HCT116 (cell line): Measurements from ENCODE around the gene CAPSL. TPM values are rescaled to one million over a fixed set of nuclear protein-coding genes. Genes with fewer than 3 reads are reported as not detected.

Source experiments
- ATAC-seq: fragments of 200-7000 bp; cut with Tn5 transposase; 2 replicates; pipeline ENCODE4 v1.9.1; 2020; ENCODE audit warnings: mild to moderate bottlenecking, moderate library complexity
- BruUV-seq: library from RNA; stranded (reverse); fragments of 400-500 nt; replicated peaks from 2 replicates; lab custom pipeline; 2021; lab: Mats Ljungman, UMichigan
- CTCF ChIA-PET: fragments of 300-600 bp; sonication (Branson Sonifier 250); formaldehyde crosslinking; loops from one replicate; lab custom pipeline; 2021; ENCODE audit warnings: antibody characterized with exemption; lab: Charles Lee
- POLR2A ChIA-PET: fragments of 300-600, 350-600 bp; sonication (Branson Sonifier 250); formaldehyde crosslinking; loops from one replicate; lab custom pipeline; 2021; ENCODE audit warnings: antibody characterized with exemption; lab: Charles Lee
- RAD21 ChIA-PET, 2 experiments: fragments of 300-600 bp; sonication (Branson Sonifier 250); formaldehyde crosslinking; loops; one replicate each; lab custom pipeline; 2023; ENCODE audit warnings: low total read pairs in 2 of 2; ENCODE audit not compliant: uncharacterized antibody in 2 of 2, unreplicated experiment in 2 of 2, low non-redundant PET in 1 of 2; lab: Charles Lee
- DNase-seq: peaks from one replicate; pipeline ENCODE4 v3.0.0-alpha.2; 2010; ENCODE audit warnings: low read depth, low spot score
- H2AFZ ChIP-seq: fragments of 200-600 bp; shearing (Covaris generic), sonication (generic); 2 replicates; pipeline ENCODE4 v1.6.1; 2017; ENCODE audit warnings: low read depth, mixed run types, mixed read lengths, antibody characterized with exemption, low read length; ENCODE audit not compliant: poor library complexity, severe bottlenecking
- H3K27ac ChIP-seq: 2 replicates; pipeline ENCODE4 v1.5.1; 2012; ENCODE audit warnings: low read depth, low read length
- H3K27me3 ChIP-seq: fragments of 200-600 bp; sonication (generic); 2 replicates; pipeline ENCODE4 v1.6.1; 2016; ENCODE audit warnings: mixed run types, low read length, mixed read lengths; ENCODE audit not compliant: insufficient read depth
- H3K36me3 ChIP-seq, 2 experiments: fragments of 200-500 bp in 1 of 2; fragments of 200-600 bp in 1 of 2; sonication (Bioruptor generic) in 1 of 2; sonication (generic) in 1 of 2; 2 replicates each; pipeline versions ENCODE4 v1.5.1 to v1.6.1; 2014 to 2016; ENCODE audit warnings: low read length in 2 of 2, inconsistent platforms in 1 of 2, mixed read lengths in 1 of 2, mixed run types in 1 of 2; ENCODE audit not compliant: insufficient read depth in 2 of 2, control insufficient read depth in 1 of 2
- H3K4me1 ChIP-seq, 2 experiments: fragments of 200-600 bp in 1 of 2; sonication (generic) in 1 of 2; 2 replicates each; pipeline versions ENCODE4 v1.5.1 to v1.6.1; 2012 to 2017; ENCODE audit warnings: low read length in 2 of 2, inconsistent platforms in 1 of 2, mild to moderate bottlenecking in 1 of 2, mixed read lengths in 1 of 2, mixed run types in 1 of 2, moderate library complexity in 1 of 2; ENCODE audit not compliant: insufficient read depth in 2 of 2, control insufficient read depth in 1 of 2
- H3K4me2 ChIP-seq: fragments of 200-600 bp; sonication (generic); 2 replicates; pipeline ENCODE4 v1.6.1; 2017; ENCODE audit warnings: mixed run types, low read length, mixed read lengths
- H3K4me3 ChIP-seq, 2 experiments: fragments of 200-600 bp in 1 of 2; sonication (generic) in 1 of 2; replicated peaks in 1 of 2; 2 replicates each; pipeline ENCODE4 v1.5.1; 2011 to 2016; ENCODE audit warnings: low read length in 2 of 2, control low read depth in 1 of 2, low read depth in 1 of 2, mild to moderate bottlenecking in 1 of 2, mixed read lengths in 1 of 2, mixed run types in 1 of 2
- H3K79me2 ChIP-seq: fragments of 200-600 bp; sonication (generic); 2 replicates; pipeline ENCODE4 v1.6.1; 2017; ENCODE audit warnings: mild to moderate bottlenecking, mixed run types, low read length, moderate library complexity, mixed read lengths; ENCODE audit not compliant: insufficient read depth
- H3K9ac ChIP-seq: fragments of 200-600 bp; sonication (generic); 2 replicates; pipeline ENCODE4 v1.6.1; 2016; ENCODE audit warnings: low read length, mixed read lengths
- H3K9me2 ChIP-seq: fragments of 200-600 bp; sonication (generic), shearing (Covaris generic); 2 replicates; pipeline ENCODE4 v1.6.1; 2017; ENCODE audit warnings: mixed run types, mild to moderate bottlenecking, moderate library complexity; ENCODE audit not compliant: insufficient read depth
- H3K9me3 ChIP-seq, 2 experiments: fragments of 200-500 bp in 1 of 2; fragments of 200-600 bp in 1 of 2; sonication (Bioruptor generic) in 1 of 2; sonication (generic) in 1 of 2; 2 replicates each; pipeline ENCODE4 v1.6.1; 2014 to 2017; ENCODE audit warnings: low read length in 2 of 2, mixed read lengths in 2 of 2, inconsistent platforms in 1 of 2, low read depth in 1 of 2, mild to moderate bottlenecking in 1 of 2, mixed run types in 1 of 2, moderate library complexity in 1 of 2; ENCODE audit not compliant: control insufficient read depth in 1 of 2, insufficient read depth in 1 of 2
- H4K20me1 ChIP-seq: fragments of 200-600 bp; sonication (generic), shearing (Covaris generic); 2 replicates; pipeline ENCODE4 v1.6.1; 2017; ENCODE audit warnings: mixed run types, mild to moderate bottlenecking, moderate library complexity; ENCODE audit not compliant: insufficient read depth
- CBX3 ChIP-seq: IDR thresholded peaks from 2 replicates; pipeline ENCODE4 v1.6.1; 2012; ENCODE audit warnings: low read depth
- CEBPB ChIP-seq: IDR thresholded peaks from 2 replicates; pipeline ENCODE4 v1.6.1; 2012; ENCODE audit warnings: low read depth
- ELF1 ChIP-seq: IDR thresholded peaks from 2 replicates; pipeline ENCODE4 v1.6.1; 2012; ENCODE audit warnings: low read depth, borderline replicate concordance
- EZH2 ChIP-seq: fragments of 200-600 bp; sonication (generic); IDR thresholded peaks from 2 replicates; pipeline ENCODE4 v1.6.1; 2017; ENCODE audit warnings: antibody characterized with exemption, mixed run types
- FOSL1 ChIP-seq: IDR thresholded peaks from 2 replicates; pipeline ENCODE4 v1.6.1; 2012; ENCODE audit warnings: low read depth
- POLR2AphosphoS5 ChIP-seq: IDR thresholded peaks from 2 replicates; pipeline ENCODE4 v1.6.1; 2011; ENCODE audit warnings: mild to moderate bottlenecking, low read depth, low read length, moderate library complexity
- SIN3A ChIP-seq: IDR thresholded peaks from 2 replicates; pipeline ENCODE4 v1.6.1; 2012; ENCODE audit warnings: low read depth
- SP1 ChIP-seq: IDR thresholded peaks from 2 replicates; pipeline ENCODE4 v1.6.1; 2012; ENCODE audit warnings: low read depth
- SRF ChIP-seq: IDR thresholded peaks from 2 replicates; pipeline ENCODE4 v1.6.1; 2012; ENCODE audit warnings: low read depth
- TCF7L2 ChIP-seq: IDR thresholded peaks from 2 replicates; pipeline ENCODE4 v1.7.0; 2011; ENCODE audit warnings: borderline replicate concordance, inconsistent platforms; ENCODE audit not compliant: insufficient read depth, insufficient read length; ENCODE audit errors: extremely low read depth
- YY1 ChIP-seq: IDR thresholded peaks from 2 replicates; pipeline ENCODE4 v1.6.1; 2011; ENCODE audit warnings: low read length, low read depth, moderate library complexity, mild to moderate bottlenecking; ENCODE audit not compliant: insufficient replicate concordance; ENCODE audit errors: extremely low read depth
- ZFX ChIP-seq: fragments of 450-650 bp; IDR thresholded peaks from 2 replicates; pipeline ENCODE4 v1.6.1; 2017
- ZNF274 ChIP-seq: fragments of 200-500 bp; sonication (Bioruptor generic); IDR thresholded peaks from 2 replicates; pipeline ENCODE4 v1.6.1; 2014; ENCODE audit warnings: mild to moderate bottlenecking, low read depth, low read length, inconsistent platforms
- intact Hi-C: fragments of 100-400 bp; cut with micrococcal nuclease; formaldehyde crosslinking; loops from 2 replicates; pipeline ENCODE4 v1.10.0; 2022
- total RNA-seq: library from RNA; stranded (reverse); gene quantifications from one replicate; pipeline ENCODE4 v1.2.1, GENCODE V29; 2021; ENCODE audit not compliant: unreplicated experiment
- TF ChIP-seq, protein P1 (sequence below): IDR thresholded peaks from 2 replicates; pipeline ENCODE4 v1.6.1; 2011; ENCODE audit warnings: mild to moderate bottlenecking, low read length, moderate library complexity; ENCODE audit not compliant: insufficient replicate concordance; ENCODE audit errors: extremely low read depth

The CAPSL gene
- total RNA-seq, 1 experiment from 2014 or later: not detected

DNA sequence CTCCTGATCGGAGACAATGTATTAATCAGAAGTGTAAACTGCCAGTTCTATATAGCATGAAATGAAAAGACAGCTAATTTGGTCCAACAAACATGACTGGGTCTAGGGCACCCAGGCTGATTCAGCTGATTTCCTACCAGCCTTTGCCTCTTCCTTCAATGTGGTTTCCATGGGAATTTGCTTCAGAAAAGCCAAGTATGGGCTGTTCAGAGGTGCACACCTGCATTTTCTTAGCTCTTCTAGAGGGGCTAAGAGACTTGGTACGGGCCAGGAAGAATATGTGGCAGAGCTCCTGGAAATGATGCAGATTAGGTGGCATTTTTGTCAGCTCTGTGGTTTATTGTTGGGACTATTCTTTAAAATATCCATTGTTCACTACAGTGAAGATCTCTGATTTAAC lies 59.3 kb downstream of the CAPSL start:
- no peaks in the 10 kb centered on the region for H3K9me3 ChIP-seq
- no peak overlapping the region for H3K27ac ChIP-seq
- H3K9me2 ChIP-seq: no peaks in the 10 kb centered on the region
- H4K20me1 ChIP-seq: no peaks in the 10 kb centered on the region
- intact Hi-C loops: no loop called here
- no peaks in the 10 kb centered on the region for H3K36me3 ChIP-seq
- POLR2A ChIA-PET: no interaction called here
- CTCF ChIA-PET: no interaction called here
- ATAC-seq (no peak), DNase-seq (no peak)
- no peaks in the 10 kb centered on the region for H3K79me2 ChIP-seq
- H3K4me3 ChIP-seq: no peak overlapping the region
- H3K4me1 ChIP-seq: peaks cover 0 to 6% of the 10 kb centered on the region in 2 experiments; a peak in 2 of 4 replicates
- no peak overlapping the region for H3K9ac ChIP-seq
- no peak overlapping the region for H2AFZ ChIP-seq
- H3K4me2 ChIP-seq: no peak overlapping the region
- TF ChIP-seq CBX3: no peak
- TF ChIP-seq YY1: no peak
- no peak for TF ChIP-seq SIN3A
- TF ChIP-seq, all 23 proteins: peak for 0
- no peaks in the 10 kb centered on the region for H3K27me3 ChIP-seq
- BruUV-seq: no TSS peak
- RAD21 ChIA-PET: no interaction called here

DNA sequence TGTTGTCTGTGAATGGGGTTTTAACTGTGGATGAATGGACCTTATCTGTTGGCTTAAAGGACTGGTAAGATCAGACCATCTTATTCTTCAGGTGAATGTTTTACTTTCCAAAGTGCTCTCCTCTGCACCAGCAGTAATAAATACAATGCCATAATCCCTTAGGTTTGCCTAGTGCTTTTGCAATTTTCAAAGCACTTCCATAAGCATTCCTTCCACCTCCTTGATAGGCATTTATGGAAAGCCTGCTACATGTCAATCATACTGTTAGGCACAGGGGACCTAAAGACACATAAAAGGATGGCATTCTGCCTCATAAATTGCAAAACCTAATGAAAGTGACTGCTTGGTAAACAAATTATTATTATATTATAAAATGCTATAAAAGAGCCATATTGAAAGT lies 60.3 kb downstream of the CAPSL start:
- H3K27me3 ChIP-seq: peaks cover 6% of the 10 kb centered on the region; the same call in 1 of the 2 replicates
- DNase-seq (no peak), ATAC-seq (no peak)
- no peak overlapping the region for H3K9ac ChIP-seq
- TF ChIP-seq TCF7L2 (no peak), FOSL1 (no peak), ELF1 (no peak), ZFX (no peak), ZNF274 (no peak), SP1 (no peak), EZH2 (no peak), CEBPB (no peak), SRF (no peak), POLR2AphosphoS5 (no peak)
- TF ChIP-seq, protein P1, sequence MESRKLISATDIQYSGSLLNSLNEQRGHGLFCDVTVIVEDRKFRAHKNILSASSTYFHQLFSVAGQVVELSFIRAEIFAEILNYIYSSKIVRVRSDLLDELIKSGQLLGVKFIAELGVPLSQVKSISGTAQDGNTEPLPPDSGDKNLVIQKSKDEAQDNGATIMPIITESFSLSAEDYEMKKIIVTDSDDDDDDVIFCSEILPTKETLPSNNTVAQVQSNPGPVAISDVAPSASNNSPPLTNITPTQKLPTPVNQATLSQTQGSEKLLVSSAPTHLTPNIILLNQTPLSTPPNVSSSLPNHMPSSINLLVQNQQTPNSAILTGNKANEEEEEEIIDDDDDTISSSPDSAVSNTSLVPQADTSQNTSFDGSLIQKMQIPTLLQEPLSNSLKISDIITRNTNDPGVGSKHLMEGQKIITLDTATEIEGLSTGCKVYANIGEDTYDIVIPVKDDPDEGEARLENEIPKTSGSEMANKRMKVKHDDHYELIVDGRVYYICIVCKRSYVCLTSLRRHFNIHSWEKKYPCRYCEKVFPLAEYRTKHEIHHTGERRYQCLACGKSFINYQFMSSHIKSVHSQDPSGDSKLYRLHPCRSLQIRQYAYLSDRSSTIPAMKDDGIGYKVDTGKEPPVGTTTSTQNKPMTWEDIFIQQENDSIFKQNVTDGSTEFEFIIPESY: no peak
- H3K9me3 ChIP-seq: no peaks in the 10 kb centered on the region
- no peak overlapping the region for H3K4me2 ChIP-seq
- ChIA-PET CTCF (no interaction called here), RAD21 (no interaction called here), POLR2A (no interaction called here)
- no TSS peak for BruUV-seq
- no peak overlapping the region for H2AFZ ChIP-seq
- no peaks in the 10 kb centered on the region for H4K20me1 ChIP-seq
- H3K79me2 ChIP-seq: no peaks in the 10 kb centered on the region
- H3K4me1 ChIP-seq: no peaks in the 10 kb centered on the region; a peak in 1 of 4 replicates
- H3K27ac ChIP-seq: no peak overlapping the region
- H3K36me3 ChIP-seq: no peaks in the 10 kb centered on the region
- no peaks in the 10 kb centered on the region for H3K9me2 ChIP-seq
- H3K4me3 ChIP-seq: no peak overlapping the region
- intact Hi-C loops: no loop called here
